ENCODE measurements around the gene GJB1.
A peak's percentile ranks its signal among the peaks of the same experiment; 100 is the strongest.

The GJB1 gene

GRCh38 chrX:71216485-71216884 is 6.5 kb upstream of the GJB1 start:
- DNase-seq, result no peak

GRCh38 chrX:71217298-71217697 is 5.7 kb upstream of the GJB1 start:
- DNase-seq, result no peak

GRCh38 chrX:71221145-71221544 is 1.9 kb upstream of the GJB1 start:
- no peak for DNase-seq

GRCh38 chrX:71224098-71224708 is 1.2 kb downstream of the GJB1 start:
- no peak for DNase-seq

GRCh38 chrX:71225009-71225408 is 2.0 kb downstream of the GJB1 start:
- DNase-seq, result no peak

GRCh38 chrX:71225676-71226075 is 2.7 kb downstream of the GJB1 start:
- no peak for DNase-seq

- DNase-seq, result no peak
These were observed 4.5 kb downstream of the GJB1 start for GRCh38 chrX:71227370-71228062.

- no peak for DNase-seq
These were observed 5.1 kb downstream of the GJB1 start for GRCh38 chrX:71228063-71228642.

GRCh38 chrX:71235482-71235881 is 12.5 kb downstream of the GJB1 start:
- DNase-seq, result no peak

- no peak for DNase-seq
These were observed 13.8 kb downstream of the GJB1 start for GRCh38 chrX:71236836-71237235.

GRCh38 chrX:71239781-71240180 is 16.8 kb downstream of the GJB1 start:
- DNase-seq, result no peak

- DNase-seq, result no peak
These were observed 18.3 kb downstream of the GJB1 start for GRCh38 chrX:71241301-71241700.

GRCh38 chrX:71244359-71245128 is 21.5 kb downstream of the GJB1 start:
- DNase-seq, result no peak

GRCh38 chrX:71245159-71245558 is 22.1 kb downstream of the GJB1 start:
- DNase-seq, result no peak

GRCh38 chrX:71250841-71251240 is 27.8 kb downstream of the GJB1 start:
- DNase-seq, result no peak

- DNase-seq, result no peak
These were observed 28.5 kb downstream of the GJB1 start for GRCh38 chrX:71251466-71251973.

GRCh38 chrX:71252221-71252620 is 29.2 kb downstream of the GJB1 start:
- DNase-seq, result no peak

GRCh38 chrX:71253253-71254091 is 30.4 kb downstream of the GJB1 start:
- DNase-seq, result peak; percentile 27

GRCh38 chrX:71254092-71254963 is 31.3 kb downstream of the GJB1 start, which contains the start of gene ZMYM3:
Gene ZMYM3 (minus strand): TSS chrX:71254140. CDS start chrX:71253255, 885 bp downstream.
- DNase-seq, result peak; percentile 74

GRCh38 chrX:71256051-71256450 is 33.0 kb downstream of the GJB1 start:
- DNase-seq, result peak; percentile 45

GRCh38 chrX:71256856-71257255 is 33.8 kb downstream of the GJB1 start:
- DNase-seq, result peak; percentile 23
